ENCODE measurements around the gene KCNC3. TPM values are rescaled to one million over a fixed set of nuclear protein-coding genes. Genes with fewer than 3 reads are reported as not detected.
A peak's percentile ranks its signal among the peaks of the same experiment; 100 is the strongest.

KCNC3 gene
- total RNA-seq, 1 experiment from 2014 or later = 17.3 TPM

GRCh38 chr19:50333737-50334617 is 4.8 kb upstream of the KCNC3 start:
- peak overlapping the region; percentile 40 for H3K18ac ChIP-seq (ENCODE audit: insufficient read length, low read depth, low read length)
- Mint-ChIP-seq H3K4me3 (peak overlapping the region; percentile 89 to 94), H3K27me3 (ENCODE audit: low read depth) (peaks cover 18% of the 10 kb centered on the region), H3K9me3 (peaks cover 3 to 12% of the 10 kb centered on the region in 2 experiments; a peak in 4 of 5 replicates), H3K36me3 (ENCODE audit: insufficient read depth in 1 of 3, low read depth in 3 of 3) (peaks cover 7 to 15% (median 14%) of the 10 kb centered on the region in 3 experiments), H3K4me1 (peaks cover 34 to 46% of the 10 kb centered on the region in 2 experiments), H3K27ac (peak overlapping the region; percentile 95 to 99 (median 98))
- H2AFZ ChIP-seq (ENCODE audit: low read length) = no peak overlapping the region
- H3T11ph ChIP-seq (ENCODE audit: low read length) = no peak overlapping the region
- WGBS (ENCODE audit: extremely low coverage, insufficient read length, low lambda C conversion rate) = no CpG with 5 or more reads among the region's 54 CpGs
- H2BK120ac ChIP-seq (ENCODE audit: low read depth, low read length, poor library complexity, severe bottlenecking) = no peak overlapping the region
- DNase-seq = peak; percentile 67
- no peak overlapping the region for H2AK5ac ChIP-seq (ENCODE audit: insufficient read length, low read length)
- H2BK20ac ChIP-seq (ENCODE audit: low read depth, low read length, poor library complexity, severe bottlenecking) = no peak overlapping the region
- no peaks in the 10 kb centered on the region for H4K20me1 ChIP-seq (ENCODE audit: control insufficient read depth, insufficient read depth, insufficient read length)
- no peak overlapping the region for H4K91ac ChIP-seq (ENCODE audit: insufficient read length, low read depth, low read length)
- no peak overlapping the region for H2BK15ac ChIP-seq (ENCODE audit: low read depth, low read length)
- peak overlapping the region; percentile 5 for H3K9ac ChIP-seq (ENCODE audit: extremely low read depth, insufficient read length, low read length)
- H3K23me2 ChIP-seq (ENCODE audit: insufficient read length, low read depth, low read length, poor library complexity, severe bottlenecking) = peaks cover 23% of the 10 kb centered on the region
- no peak overlapping the region for H3K23ac ChIP-seq (ENCODE audit: insufficient read length, low read depth, low read length)
- no peak overlapping the region for H3K27ac ChIP-seq (ENCODE audit: insufficient read length, low read depth, low read length)
- no peak overlapping the region for H3K56ac ChIP-seq (ENCODE audit: insufficient read length, low read depth, low read length)
- no peak overlapping the region for H4K5ac ChIP-seq (ENCODE audit: insufficient read length, low read depth, low read length)
- H3K4me1 ChIP-seq (ENCODE audit: insufficient read depth, low read length) = peaks cover 4% of the 10 kb centered on the region; the same call in 1 of the 2 replicates
- no peak overlapping the region for H3K4ac ChIP-seq (ENCODE audit: low read depth, low read length)
- H3K79me2 ChIP-seq (ENCODE audit: insufficient read depth, low read length) = no peaks in the 10 kb centered on the region
- H3K9me3 ChIP-seq (ENCODE audit: control insufficient read depth, low read depth, low read length) = no peaks in the 10 kb centered on the region
- no peaks in the 10 kb centered on the region for H3K27me3 ChIP-seq (ENCODE audit: insufficient read depth, low read length)
- H2BK12ac ChIP-seq (ENCODE audit: insufficient read length, low read depth, low read length) = no peak overlapping the region
- peak overlapping the region; percentile 60; the same call in 1 of the 2 replicates for H3K14ac ChIP-seq (ENCODE audit: insufficient read depth, low read length)
- no peak overlapping the region for H4K8ac ChIP-seq (replicated peaks; ENCODE audit: insufficient read length, low read depth, low read length)
- H3K4me2 ChIP-seq (ENCODE audit: insufficient read depth, insufficient read length, low read length) = peak overlapping the region; percentile 77
- TF ChIP-seq CTCF (conservative IDR thresholded peaks at IDR 0.05) = no peak
- no peaks in the 10 kb centered on the region for H3K79me1 ChIP-seq (ENCODE audit: insufficient read depth, low read depth, low read length, poor library complexity, severe bottlenecking)
- H2BK5ac ChIP-seq (ENCODE audit: insufficient read length, low read length) = no peak overlapping the region
